Esophagus squamous epithelium (tissue), 5 donors: ENCODE results near the gene BPIFB3. TPM values are rescaled to one million over a fixed set of nuclear protein-coding genes. Genes with fewer than 3 reads are reported as not detected.

ENCODE experiments used
- DNase-seq: peaks from one replicate; lab custom pipeline; 2025; lab: John Stamatoyannopoulos, UW
- H3K27ac ChIP-seq, 4 donors: fragments of 200-600 bp; sonication (generic); one replicate each; pipeline ENCODE4 v1.5.1; 2016 to 2019; ENCODE audit warnings: mild to moderate bottlenecking in 1 of 4
- H3K27me3 ChIP-seq, 4 donors: fragments of 200-600 bp; sonication (generic); 1 replicate in 3 of 4; 2 replicates in 1 of 4; pipeline versions ENCODE4 v1.5.1 to v1.6.0; 2017 to 2021; ENCODE audit warnings: antibody characterized with exemption in 1 of 4
- H3K36me3 ChIP-seq, 3 donors: fragments of 200-600 bp; sonication (generic); one replicate each; pipeline ENCODE4 v1.5.1; 2016 to 2019
- H3K4me1 ChIP-seq, 3 donors: fragments of 200-600 bp; sonication (generic); one replicate each; pipeline ENCODE4 v1.5.1; 2017 to 2019
- H3K4me3 ChIP-seq, 4 donors: fragments of 200-600 bp; sonication (generic); 1 replicate in 3 of 4; 2 replicates in 1 of 4; pipeline ENCODE4 v1.5.1; 2016 to 2019; ENCODE audit warnings: mild to moderate bottlenecking in 2 of 4, moderate library complexity in 1 of 4
- H3K9me3 ChIP-seq, 3 donors: fragments of 200-600 bp; sonication (generic); one replicate each; pipeline ENCODE4 v1.5.1; 2016 to 2019
- POLR2A ChIP-seq, 4 donors: fragments of 450-650 bp; IDR thresholded peaks; one replicate each; pipeline ENCODE4 v1.6.1; 2017; ENCODE audit warnings: antibody characterized with exemption in 4 of 4, mild to moderate bottlenecking in 4 of 4, moderate library complexity in 3 of 4
- WGBS, 2 donors: methylation state at CpG; one replicate each; pipeline ENCODE4 v1.1.5; 2018; 5-methylcytosine and 5-hydroxymethylcytosine counted together
- intact Hi-C: fragments of 100-400 bp; cut with DNase I; formaldehyde crosslinking; loops from one replicate; pipeline ENCODE4 v1.15.0; 2022
- total RNA-seq, 4 donors: library from RNA; depleted of rRNA; stranded (reverse); fragments of >200 nt; gene quantifications; one replicate each; pipeline ENCODE4 v1.1.0, GENCODE V29; 2016
- TF ChIP-seq, protein P1 (sequence below), 6 experiments: fragments of 450-650 bp in 4 of 6; fragments of 200-600 bp in 2 of 6; sonication (generic) in 2 of 6; IDR thresholded peaks; one replicate each; pipeline ENCODE4 v1.5.1; 2016 to 2019; ENCODE audit warnings: antibody characterized with exemption in 6 of 6, mild to moderate bottlenecking in 4 of 6, moderate library complexity in 4 of 6
- donor health status: DM: yes; HTN: yes; CAD: no.

Gene BPIFB3
- total RNA-seq, 4 donors from 2014 or later, result not detected

DNA sequence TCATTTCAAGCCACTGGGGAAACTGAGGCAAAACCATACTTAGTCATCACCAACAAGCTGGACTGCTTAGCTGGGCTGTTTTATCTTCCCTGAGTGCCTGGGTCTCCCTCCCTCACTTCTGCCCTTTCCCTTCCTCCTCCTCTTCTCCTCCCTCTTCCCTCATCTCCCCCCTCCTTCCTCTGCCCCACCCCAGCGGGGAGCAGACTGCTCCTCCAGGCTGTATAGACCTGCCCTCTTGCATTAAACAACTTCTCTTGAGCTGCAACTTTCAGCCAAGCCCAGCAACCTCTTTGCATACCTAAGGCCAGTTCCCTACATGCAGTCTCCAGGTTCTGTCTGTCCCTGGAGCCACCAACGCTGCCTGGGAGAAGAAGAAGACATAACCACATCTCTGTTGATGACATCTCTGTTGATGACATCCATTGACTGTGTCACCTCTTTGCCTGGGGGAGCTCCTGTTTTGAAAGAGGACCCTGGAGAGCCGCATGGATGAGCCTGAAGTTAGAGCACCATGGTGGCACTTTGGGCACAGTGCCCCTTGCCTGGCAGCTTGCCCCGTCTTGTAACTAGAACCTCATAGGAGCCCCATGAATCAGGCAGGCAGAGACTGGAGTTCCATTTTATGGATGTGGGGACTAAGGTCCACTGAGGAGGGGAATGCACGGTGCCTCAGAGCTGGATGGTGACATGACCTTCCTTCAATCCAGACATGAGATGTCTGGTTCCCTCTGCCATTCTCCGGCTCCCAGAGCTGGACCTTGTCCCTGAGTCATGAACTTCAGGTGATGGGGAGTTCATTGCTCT, 30.1 kb upstream of the BPIFB3 start:
- TF ChIP-seq, protein P1, sequence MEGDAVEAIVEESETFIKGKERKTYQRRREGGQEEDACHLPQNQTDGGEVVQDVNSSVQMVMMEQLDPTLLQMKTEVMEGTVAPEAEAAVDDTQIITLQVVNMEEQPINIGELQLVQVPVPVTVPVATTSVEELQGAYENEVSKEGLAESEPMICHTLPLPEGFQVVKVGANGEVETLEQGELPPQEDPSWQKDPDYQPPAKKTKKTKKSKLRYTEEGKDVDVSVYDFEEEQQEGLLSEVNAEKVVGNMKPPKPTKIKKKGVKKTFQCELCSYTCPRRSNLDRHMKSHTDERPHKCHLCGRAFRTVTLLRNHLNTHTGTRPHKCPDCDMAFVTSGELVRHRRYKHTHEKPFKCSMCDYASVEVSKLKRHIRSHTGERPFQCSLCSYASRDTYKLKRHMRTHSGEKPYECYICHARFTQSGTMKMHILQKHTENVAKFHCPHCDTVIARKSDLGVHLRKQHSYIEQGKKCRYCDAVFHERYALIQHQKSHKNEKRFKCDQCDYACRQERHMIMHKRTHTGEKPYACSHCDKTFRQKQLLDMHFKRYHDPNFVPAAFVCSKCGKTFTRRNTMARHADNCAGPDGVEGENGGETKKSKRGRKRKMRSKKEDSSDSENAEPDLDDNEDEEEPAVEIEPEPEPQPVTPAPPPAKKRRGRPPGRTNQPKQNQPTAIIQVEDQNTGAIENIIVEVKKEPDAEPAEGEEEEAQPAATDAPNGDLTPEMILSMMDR (IDR thresholded peaks at IDR 0.05), result no peak
- TF ChIP-seq POLR2A (IDR thresholded peaks at IDR 0.05), result no peak
- intact Hi-C loops, result no loop called here
- Histone ChIP-seq H3K4me1 (no peaks in the 10 kb centered on the region), H3K27ac (no peak overlapping the region), H3K9me3 (no peaks in the 10 kb centered on the region), H3K4me3 (no peak overlapping the region), H3K27me3 (peaks cover 0 to 22% (median 0%) of the 10 kb centered on the region in 4 donors), H3K36me3 (no peaks in the 10 kb centered on the region)
- WGBS, 2 donors, result 27 to 81% methylated on average over 2 to 6 of the region's 6 CpGs
- DNase-seq, result no peak

DNA sequence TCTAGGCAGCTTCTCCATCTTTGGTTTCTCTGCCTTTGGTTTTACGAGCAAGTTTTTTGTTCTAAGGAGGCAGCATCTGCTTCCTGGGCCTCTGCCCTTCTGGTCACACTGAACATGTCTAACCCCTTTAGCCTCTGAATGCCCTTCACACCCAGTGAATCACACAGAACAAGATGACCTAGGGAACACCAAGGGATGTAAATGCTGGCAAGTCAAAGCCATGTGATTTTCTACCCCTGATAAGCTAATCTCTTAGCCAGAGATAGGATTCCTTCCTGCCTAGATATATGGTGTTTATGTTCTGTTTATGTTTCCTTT, 29.5 kb upstream of the BPIFB3 start:
- TF ChIP-seq, protein P1 (IDR thresholded peaks at IDR 0.05), result no peak
- no peak for TF ChIP-seq POLR2A (IDR thresholded peaks at IDR 0.05)
- WGBS, 2 donors, result 83% methylated on average over 1 of the region's 1 CpG; no CpG with 5 or more reads in 1 of the 2 donors
- Histone ChIP-seq H3K27ac (no peak overlapping the region), H3K4me3 (no peak overlapping the region), H3K27me3 (peaks cover 0 to 26% (median 0%) of the 10 kb centered on the region in 4 donors), H3K4me1 (no peaks in the 10 kb centered on the region), H3K9me3 (no peaks in the 10 kb centered on the region), H3K36me3 (no peaks in the 10 kb centered on the region)
- no peak for DNase-seq
- intact Hi-C loops, result no loop called here

DNA sequence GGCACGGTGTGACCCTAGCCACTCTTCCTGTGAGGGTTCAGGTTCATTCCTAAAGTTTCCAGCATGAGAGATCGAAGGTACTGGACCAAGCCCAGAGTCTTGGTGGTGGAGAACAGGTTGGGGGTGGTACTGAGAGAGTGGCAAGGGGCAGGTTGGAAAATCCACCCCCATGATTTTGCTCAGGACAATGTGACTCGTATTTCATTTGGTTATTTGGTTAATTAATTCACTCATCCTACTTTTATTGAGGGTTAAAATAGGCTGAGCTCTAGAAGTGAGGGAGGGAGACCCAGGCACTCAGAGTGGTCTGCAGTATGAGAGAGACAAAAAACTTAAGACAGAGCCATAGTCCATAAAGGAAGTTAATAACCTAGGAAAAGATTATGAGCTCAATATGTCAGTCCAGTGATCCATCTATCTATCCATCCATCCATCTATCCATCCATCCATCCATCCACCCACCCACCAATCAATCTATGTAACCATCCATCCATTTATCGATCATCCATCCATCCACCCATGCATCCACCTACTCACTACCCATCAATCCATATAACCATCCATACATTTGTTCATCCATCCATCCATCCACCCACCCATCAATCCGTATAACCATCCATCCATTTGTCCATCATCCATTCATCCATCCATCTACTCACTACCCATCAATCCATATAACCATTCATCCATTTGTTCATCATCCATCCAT, 28.9 kb upstream of the BPIFB3 start:
- WGBS, 2 donors, result 70 to 73% methylated on average over 5 of the region's 5 CpGs
- H3K27ac ChIP-seq, result no peak overlapping the region
- DNase-seq, result no peak
- no peak for TF ChIP-seq POLR2A (IDR thresholded peaks at IDR 0.05)
- TF ChIP-seq, protein P1 (IDR thresholded peaks at IDR 0.05), result no peak
- H3K4me3 ChIP-seq, result no peak overlapping the region
- intact Hi-C loops, result no loop called here
- peaks cover 0 to 32% (median 0%) of the 10 kb centered on the region in 4 donors for H3K27me3 ChIP-seq
- no peaks in the 10 kb centered on the region for H3K36me3 ChIP-seq
- no peaks in the 10 kb centered on the region for H3K4me1 ChIP-seq
- H3K9me3 ChIP-seq, result no peaks in the 10 kb centered on the region

DNA sequence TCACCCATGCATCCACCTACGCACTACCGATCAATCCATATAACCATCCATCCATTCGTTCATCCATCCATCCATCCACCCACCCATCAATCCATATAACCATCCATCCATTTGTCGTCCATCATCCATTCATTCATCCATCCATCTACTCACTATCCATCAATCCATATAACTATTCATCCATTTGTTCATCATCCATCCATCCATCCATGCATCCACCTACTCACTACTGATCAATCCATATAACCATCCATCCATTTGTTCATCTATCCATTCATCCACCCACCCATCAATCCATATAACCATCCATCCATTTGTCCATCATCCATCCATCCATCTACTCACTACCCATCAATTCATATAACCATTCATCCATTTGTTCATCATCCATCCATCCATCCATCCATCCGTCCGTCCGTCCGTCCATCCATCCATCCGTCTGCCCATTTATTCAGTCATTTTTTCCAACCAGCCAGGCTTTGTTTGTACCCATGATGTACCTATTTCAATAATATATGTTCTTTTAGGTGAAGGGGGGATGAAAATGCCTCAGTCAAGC, 28.3 kb upstream of the BPIFB3 start:
- peaks cover 0 to 32% (median 0%) of the 10 kb centered on the region in 4 donors for H3K27me3 ChIP-seq
- no peaks in the 10 kb centered on the region for H3K9me3 ChIP-seq
- no peaks in the 10 kb centered on the region for H3K36me3 ChIP-seq
- no peak for DNase-seq
- H3K4me1 ChIP-seq, result no peaks in the 10 kb centered on the region
- H3K4me3 ChIP-seq, result no peak overlapping the region
- TF ChIP-seq, protein P1 (IDR thresholded peaks at IDR 0.05), result no peak
- TF ChIP-seq POLR2A (IDR thresholded peaks at IDR 0.05), result no peak
- intact Hi-C loops, result no loop called here
- no peak overlapping the region for H3K27ac ChIP-seq
- 69 to 91% methylated on average over 9 of the region's 9 CpGs for WGBS, 2 donors
